Loucy (cell line): ENCODE data around the gene UCP3.
A peak's percentile ranks its signal among the peaks of the same experiment; 100 is the strongest.

Source experiments
- H2AFZ ChIP-seq: fragments of 200-600 bp; sonication (generic); 2 replicates; pipeline ENCODE4 v1.6.0; 2016; ENCODE audit warnings: antibody characterized with exemption, mild to moderate bottlenecking, low read length, moderate library complexity
- H3F3A ChIP-seq: fragments of 200-600 bp; 2 replicates; pipeline ENCODE4 v1.6.0; 2016; ENCODE audit warnings: antibody characterized with exemption, low read depth, mild to moderate bottlenecking
- H3K27me3 ChIP-seq: fragments of 200-600 bp; sonication (generic); 2 replicates; pipeline ENCODE4 v1.6.1; 2014; ENCODE audit warnings: low read length, mild to moderate bottlenecking; ENCODE audit not compliant: insufficient read depth, poor library complexity, severe bottlenecking
- H3K36me3 ChIP-seq: fragments of 200-600 bp; sonication (generic); 2 replicates; pipeline ENCODE4 v1.6.1; 2016; ENCODE audit warnings: low read length; ENCODE audit not compliant: insufficient read depth
- H3K4me1 ChIP-seq: fragments of 200-600 bp; sonication (generic); 2 replicates; pipeline ENCODE4 v1.5.1; 2014; ENCODE audit warnings: low read length, mild to moderate bottlenecking; ENCODE audit not compliant: insufficient read depth, poor library complexity, severe bottlenecking
- H3K4me2 ChIP-seq: fragments of 200-600 bp; sonication (generic); 2 replicates; pipeline ENCODE4 v1.6.0; 2014; ENCODE audit warnings: antibody characterized with exemption, low read length, low read depth, mild to moderate bottlenecking; ENCODE audit not compliant: poor library complexity, severe bottlenecking
- H3K4me3 ChIP-seq: fragments of 200-600 bp; sonication (generic); 2 replicates; pipeline ENCODE4 v1.5.1; 2014; ENCODE audit warnings: low read length, mild to moderate bottlenecking, mixed read lengths; ENCODE audit not compliant: poor library complexity, severe bottlenecking
- H3K79me2 ChIP-seq: fragments of 200-600 bp; sonication (generic); 2 replicates; pipeline ENCODE4 v1.6.1; 2014; ENCODE audit warnings: low read length; ENCODE audit not compliant: insufficient read depth
- H3K9ac ChIP-seq: fragments of 200-600 bp; sonication (generic); 2 replicates; pipeline ENCODE4 v1.6.0; 2014; ENCODE audit warnings: mild to moderate bottlenecking, low read depth, low read length, moderate library complexity; ENCODE audit not compliant: poor library complexity, severe bottlenecking
- H3K9me2 ChIP-seq: fragments of 200-600 bp; sonication (generic); replicated peaks from 2 replicates; pipeline ENCODE4 v1.6.1; 2016; ENCODE audit warnings: low read depth, low read length, mixed read lengths
- H3K9me3 ChIP-seq: fragments of 200-600 bp; sonication (generic); 2 replicates; pipeline ENCODE4 v1.6.1; 2014; ENCODE audit warnings: mild to moderate bottlenecking, antibody characterized with exemption, low read length, low read depth; ENCODE audit not compliant: insufficient read depth
- H4K20me1 ChIP-seq: fragments of 200-600 bp; sonication (generic); 2 replicates; pipeline ENCODE4 v1.6.0; 2014; ENCODE audit warnings: antibody characterized with exemption, low read length, mild to moderate bottlenecking; ENCODE audit not compliant: insufficient read depth, poor library complexity, severe bottlenecking
- EZH2phosphoT487 ChIP-seq: fragments of 200-600 bp; IDR thresholded peaks from 2 replicates; pipeline ENCODE4 v1.6.1; 2018; ENCODE audit warnings: antibody characterized with exemption, mild to moderate bottlenecking, moderate library complexity, borderline replicate concordance
- TF ChIP-seq, protein P1 (sequence below): fragments of 200-600 bp; sonication (generic); conservative IDR thresholded peaks from 2 replicates; pipeline ENCODE4 v1.5.1; 2014; ENCODE audit warnings: mild to moderate bottlenecking, antibody characterized with exemption, low read length

The UCP3 gene

DNA sequence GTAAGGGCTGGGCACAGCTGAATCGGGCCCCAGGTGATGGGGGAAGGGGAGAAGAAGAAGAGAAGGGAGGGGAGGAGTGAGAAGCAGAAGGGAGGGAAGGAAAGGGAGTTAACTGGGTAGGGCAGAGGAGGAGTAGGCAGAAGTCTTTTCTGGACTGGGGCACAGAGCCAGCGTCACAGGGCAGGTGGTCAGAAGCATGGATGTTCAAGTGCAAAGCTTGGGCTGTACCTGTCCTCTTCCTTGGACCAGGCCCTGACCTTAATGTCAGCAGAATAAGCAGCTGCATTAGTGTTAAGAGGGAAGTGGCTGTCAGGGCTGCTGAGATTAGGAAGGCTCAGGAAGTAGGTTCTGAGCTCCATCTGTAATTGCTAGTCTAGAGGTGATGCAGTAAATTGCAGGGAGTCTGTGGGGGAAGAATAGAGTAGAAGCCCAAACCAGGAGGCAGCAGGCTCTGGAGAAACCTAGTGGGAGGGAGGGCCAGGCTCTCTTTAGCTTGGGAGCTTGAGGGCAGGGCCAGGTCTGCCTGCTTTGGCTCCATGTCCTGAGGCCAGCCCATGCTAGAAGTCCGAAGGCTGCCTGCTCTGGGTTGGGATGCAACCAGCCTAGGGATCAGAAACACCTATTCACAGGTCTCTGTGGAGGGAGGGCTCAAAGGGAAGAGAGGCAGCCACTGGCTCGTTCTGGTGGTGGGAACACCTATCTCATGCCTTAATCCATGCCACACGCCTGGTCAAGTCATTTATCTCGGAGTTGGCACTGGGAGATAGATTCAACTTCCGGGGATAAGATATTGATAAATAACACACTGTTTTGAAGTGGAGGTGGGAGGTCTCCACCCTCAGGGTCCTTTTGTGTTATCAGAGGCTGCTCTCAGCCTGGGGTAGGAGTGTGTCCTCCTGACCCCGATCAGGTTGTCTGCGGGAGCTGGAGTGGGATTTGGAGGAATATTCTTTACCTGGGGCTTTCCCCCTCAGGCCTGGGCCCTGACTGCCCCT is 1.7 kb upstream of the UCP3 start:
- Histone ChIP-seq H3K36me3 (peaks cover 3% of the 10 kb centered on the region; the same call in 1 of the 2 replicates), H3K27me3 (no peaks in the 10 kb centered on the region), H3K9me3 (no peaks in the 10 kb centered on the region), H3K4me1 (peaks cover 48% of the 10 kb centered on the region), H3F3A (no peaks in the 10 kb centered on the region), H3K4me2 (peak overlapping the region; percentile 29), H3K9ac (peak overlapping the region; percentile 45), H4K20me1 (no peaks in the 10 kb centered on the region), H3K9me2 (no peaks in the 10 kb centered on the region), H3K79me2 (no peaks in the 10 kb centered on the region), H3K4me3 (no peak overlapping the region), H2AFZ (no peak overlapping the region)
- TF ChIP-seq EZH2phosphoT487, result no peak
- TF ChIP-seq, protein P1, sequence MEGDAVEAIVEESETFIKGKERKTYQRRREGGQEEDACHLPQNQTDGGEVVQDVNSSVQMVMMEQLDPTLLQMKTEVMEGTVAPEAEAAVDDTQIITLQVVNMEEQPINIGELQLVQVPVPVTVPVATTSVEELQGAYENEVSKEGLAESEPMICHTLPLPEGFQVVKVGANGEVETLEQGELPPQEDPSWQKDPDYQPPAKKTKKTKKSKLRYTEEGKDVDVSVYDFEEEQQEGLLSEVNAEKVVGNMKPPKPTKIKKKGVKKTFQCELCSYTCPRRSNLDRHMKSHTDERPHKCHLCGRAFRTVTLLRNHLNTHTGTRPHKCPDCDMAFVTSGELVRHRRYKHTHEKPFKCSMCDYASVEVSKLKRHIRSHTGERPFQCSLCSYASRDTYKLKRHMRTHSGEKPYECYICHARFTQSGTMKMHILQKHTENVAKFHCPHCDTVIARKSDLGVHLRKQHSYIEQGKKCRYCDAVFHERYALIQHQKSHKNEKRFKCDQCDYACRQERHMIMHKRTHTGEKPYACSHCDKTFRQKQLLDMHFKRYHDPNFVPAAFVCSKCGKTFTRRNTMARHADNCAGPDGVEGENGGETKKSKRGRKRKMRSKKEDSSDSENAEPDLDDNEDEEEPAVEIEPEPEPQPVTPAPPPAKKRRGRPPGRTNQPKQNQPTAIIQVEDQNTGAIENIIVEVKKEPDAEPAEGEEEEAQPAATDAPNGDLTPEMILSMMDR, result no peak

DNA sequence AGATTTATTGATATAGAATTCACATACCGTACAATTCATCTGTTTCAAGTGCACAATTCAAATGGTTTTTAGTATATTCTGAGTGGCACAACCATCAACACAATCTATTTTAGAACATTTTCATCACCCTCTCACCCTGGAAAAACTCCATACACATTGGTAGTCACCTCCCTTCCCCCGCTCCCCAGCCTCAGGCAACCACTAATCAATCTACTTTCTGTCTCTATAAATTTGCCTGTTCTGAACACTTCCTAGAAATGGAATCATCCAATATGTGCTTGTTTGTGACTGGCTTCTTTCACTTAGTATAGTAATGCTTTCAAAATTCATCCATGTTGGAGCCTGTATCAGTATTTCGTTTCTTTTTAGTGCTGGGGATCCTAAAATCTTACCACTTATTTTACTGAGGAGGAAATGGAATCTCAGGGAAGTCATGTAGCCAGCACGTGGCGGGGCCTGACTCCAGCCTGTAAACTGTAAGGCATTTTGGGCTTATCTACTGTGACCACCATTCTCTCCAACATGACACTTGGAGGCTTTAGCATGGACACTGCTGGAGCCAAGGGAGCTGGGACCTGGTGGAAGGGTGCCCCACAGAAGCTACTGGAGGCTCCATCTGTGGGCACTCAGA is 905 bp upstream of the UCP3 start:
- Histone ChIP-seq H3K9me3 (no peaks in the 10 kb centered on the region), H3K27me3 (no peaks in the 10 kb centered on the region), H3K9ac (no peak overlapping the region), H2AFZ (no peak overlapping the region), H4K20me1 (no peaks in the 10 kb centered on the region), H3K4me2 (no peak overlapping the region), H3F3A (no peaks in the 10 kb centered on the region), H3K36me3 (peaks cover 3% of the 10 kb centered on the region; the same call in 1 of the 2 replicates), H3K4me1 (peaks cover 48% of the 10 kb centered on the region), H3K9me2 (no peaks in the 10 kb centered on the region), H3K4me3 (no peak overlapping the region), H3K79me2 (no peaks in the 10 kb centered on the region)
- TF ChIP-seq, protein P1, result no peak
- TF ChIP-seq EZH2phosphoT487, result no peak

DNA sequence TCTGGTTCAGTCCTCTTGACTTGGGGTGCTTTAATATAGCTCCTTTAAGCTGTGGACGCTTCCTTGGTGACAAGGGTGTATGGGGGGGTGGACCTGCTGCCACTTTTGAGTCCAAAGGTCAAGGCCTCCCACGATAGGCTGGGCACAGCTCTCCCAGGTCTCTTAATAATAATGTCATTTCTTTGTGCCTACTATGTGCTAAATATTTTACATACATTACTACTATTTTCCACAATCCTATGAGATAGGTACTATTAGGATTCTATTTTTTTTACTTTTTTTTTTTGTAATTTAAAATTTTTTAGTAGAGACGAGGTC is 304 bp upstream of the UCP3 start:
- H3K9me3 ChIP-seq, result no peaks in the 10 kb centered on the region
- H3K4me2 ChIP-seq, result no peak overlapping the region
- no peaks in the 10 kb centered on the region for H3K79me2 ChIP-seq
- no peak overlapping the region for H2AFZ ChIP-seq
- TF ChIP-seq EZH2phosphoT487, result no peak
- TF ChIP-seq, protein P1, result no peak
- no peak overlapping the region for H3K9ac ChIP-seq
- no peaks in the 10 kb centered on the region for H3K9me2 ChIP-seq
- H3K4me1 ChIP-seq, result peaks cover 45% of the 10 kb centered on the region
- no peak overlapping the region for H3K4me3 ChIP-seq
- H3K27me3 ChIP-seq, result no peaks in the 10 kb centered on the region
- H3K36me3 ChIP-seq, result peaks cover 3% of the 10 kb centered on the region; the same call in 1 of the 2 replicates
- H4K20me1 ChIP-seq, result no peaks in the 10 kb centered on the region
- H3F3A ChIP-seq, result no peaks in the 10 kb centered on the region
